A549 (cell line): ENCODE measurements around the gene SYNE2. TPM values are rescaled to one million over a fixed set of nuclear protein-coding genes. Genes with fewer than 3 reads are reported as not detected.

Source experiments
- ATAC-seq, 2 experiments: fragments of 200-7000 bp in 1 of 2; fragments of >200 bp in 1 of 2; cut with Nextera tagmentation in 1 of 2; cut with Tn5 transposase in 1 of 2; 3 replicates each; pipeline versions ENCODE4 v1.8.0 to v1.9.1; 2018 to 2020; ENCODE audit warnings: mild to moderate bottlenecking in 1 of 2, moderate library complexity in 1 of 2
- CTCF ChIA-PET: fragments of 300-600 bp; sonication (Branson Sonifier 250); formaldehyde crosslinking; extraction: SDS; loops from one replicate; lab custom pipeline; 2021; ENCODE audit warnings: antibody characterized with exemption, inconsistent platforms; lab: Yijun Ruan, JAX
- POLR2A ChIA-PET: fragments of 350-600 bp; formaldehyde crosslinking; extraction: SDS; loops from one replicate; lab custom pipeline; 2021; ENCODE audit warnings: antibody characterized with exemption, inconsistent platforms; lab: Yijun Ruan, JAX
- DNase-seq, 2 experiments: peaks; one replicate each; pipeline versions ENCODE4 v3.0.0 to v3.0.0-alpha.2; 2011 to 2016; ENCODE audit warnings: low read depth in 1 of 2, low spot score in 1 of 2
- FAIRE-seq: peaks from 2 replicates; lab custom pipeline; 2011; peaks lifted over from hg19 to GRCh38; lab: Jason Lieb, UNC
- H3K27ac ChIP-seq, 2 experiments: fragments of >200 bp; sonication (Bioruptor Twin); formaldehyde crosslinking; 3 replicates each; pipeline ENCODE4 v1.5.1; 2016 to 2017
- H3K4me1 ChIP-seq: fragments of >200 bp; sonication (Bioruptor Twin); formaldehyde crosslinking; 3 replicates; pipeline ENCODE4 v1.6.1; 2016
- H3K4me2 ChIP-seq: fragments of >200 bp; sonication (Bioruptor Twin); formaldehyde crosslinking; 3 replicates; pipeline ENCODE4 v1.6.1; 2016
- H3K4me3 ChIP-seq: fragments of >200 bp; sonication (Bioruptor Twin); formaldehyde crosslinking; 3 replicates; pipeline ENCODE4 v1.5.1; 2016
- H3K9me3 ChIP-seq: fragments of >200 bp; sonication (Bioruptor Twin); formaldehyde crosslinking; 3 replicates; pipeline ENCODE4 v1.6.1; 2016
- BCL3 ChIP-seq: fragments of >200 bp; sonication (Bioruptor Twin); formaldehyde crosslinking; IDR thresholded peaks from 3 replicates; pipeline ENCODE4 v1.6.1; 2016
- BHLHE40 ChIP-seq: IDR thresholded peaks from 2 replicates; pipeline ENCODE4 v1.6.1; 2012; ENCODE audit warnings: low read depth, low read length, inconsistent platforms
- CHD2 ChIP-seq: fragments of 150-350 bp; IDR thresholded peaks from 2 replicates; pipeline ENCODE4 v1.6.1; 2014; ENCODE audit warnings: low read length; ENCODE audit not compliant: partially characterized antibody
- CHD4 ChIP-seq: fragments of 200-600 bp; sonication (generic); IDR thresholded peaks from 2 replicates; pipeline ENCODE4 v1.6.1; 2016; ENCODE audit warnings: antibody characterized with exemption, mild to moderate bottlenecking, borderline replicate concordance
- E2F6 ChIP-seq: IDR thresholded peaks from 2 replicates; pipeline ENCODE4 v1.6.1; 2012; ENCODE audit warnings: low read depth, borderline replicate concordance
- EHF ChIP-seq: fragments of 250-450 bp; sonication (Bioruptor Pico); IDR thresholded peaks from 2 replicates; pipeline ENCODE4 v1.5.0; 2020; ENCODE audit warnings: mild to moderate bottlenecking
- EHMT2 ChIP-seq: fragments of 200-600 bp; sonication (generic); IDR thresholded peaks from 2 replicates; pipeline ENCODE4 v1.6.1; 2016; ENCODE audit warnings: antibody characterized with exemption, low read depth, mild to moderate bottlenecking, moderate library complexity
- FOSL2 ChIP-seq, 2 experiments: fragments of 450-650 bp in 1 of 2; fragments of >200 bp in 1 of 2; sonication (Bioruptor Twin) in 1 of 2; formaldehyde crosslinking; IDR thresholded peaks; 2 replicates each; pipeline versions ENCODE4 v1.5.0 to v1.6.1; 2016 to 2020; ENCODE audit warnings: mild to moderate bottlenecking in 1 of 2, moderate library complexity in 1 of 2
- FOXS1 ChIP-seq: fragments of 250-450 bp; sonication (Bioruptor Pico); IDR thresholded peaks from 2 replicates; pipeline ENCODE4 v1.5.0; 2020; ENCODE audit warnings: mild to moderate bottlenecking, moderate library complexity
- HES2 ChIP-seq: fragments of >200 bp; sonication (Bioruptor Twin); formaldehyde crosslinking; IDR thresholded peaks from 2 replicates; pipeline ENCODE4 v1.6.1; 2016
- HEYL ChIP-seq: fragments of 250-450 bp; sonication (Bioruptor Pico); IDR thresholded peaks from 2 replicates; pipeline ENCODE4 v1.8.0; 2021; ENCODE audit warnings: mild to moderate bottlenecking, moderate library complexity
- HMGXB4 ChIP-seq: fragments of 250-450 bp; sonication (Bioruptor Pico); IDR thresholded peaks from 2 replicates; pipeline ENCODE4 v1.5.0; 2021; ENCODE audit warnings: mild to moderate bottlenecking, moderate library complexity, borderline replicate concordance
- HOXB5 ChIP-seq: fragments of 250-450 bp; sonication (Bioruptor Pico); IDR thresholded peaks from 2 replicates; pipeline ENCODE4 v1.5.0; 2020; ENCODE audit warnings: mild to moderate bottlenecking, moderate library complexity
- JUNB ChIP-seq: fragments of >200 bp; sonication (Bioruptor Twin); formaldehyde crosslinking; IDR thresholded peaks from 2 replicates; pipeline ENCODE4 v1.6.1; 2016
- KDM1A ChIP-seq: fragments of 200-600 bp; sonication (generic); IDR thresholded peaks from 2 replicates; pipeline ENCODE4 v1.6.1; 2016; ENCODE audit warnings: low read depth, mild to moderate bottlenecking
- KDM5A ChIP-seq: fragments of 200-600 bp; sonication (generic); IDR thresholded peaks from 2 replicates; pipeline ENCODE4 v1.6.1; 2016; ENCODE audit warnings: antibody characterized with exemption, mild to moderate bottlenecking
- MAX ChIP-seq: IDR thresholded peaks from 2 replicates; pipeline ENCODE4 v1.6.1; 2012
- MAZ ChIP-seq: fragments of 150-350 bp; IDR thresholded peaks from 2 replicates; pipeline ENCODE4 v1.6.1; 2014; ENCODE audit warnings: antibody characterized with exemption, low read depth, low read length, borderline replicate concordance
- MYC ChIP-seq: IDR thresholded peaks from 2 replicates; pipeline ENCODE4 v1.6.1; 2012; ENCODE audit warnings: mild to moderate bottlenecking, inconsistent platforms, low read length, improper control_type of control experiment, borderline replicate concordance
- NPAS2 ChIP-seq: fragments of 250-450 bp; sonication (Bioruptor Pico); IDR thresholded peaks from 2 replicates; pipeline ENCODE4 v1.8.0; 2022; ENCODE audit warnings: mild to moderate bottlenecking, moderate library complexity, borderline replicate concordance
- PHF8 ChIP-seq: fragments of 200-600 bp; sonication (generic); IDR thresholded peaks from 2 replicates; pipeline ENCODE4 v1.6.1; 2016; ENCODE audit warnings: low read depth, mild to moderate bottlenecking, antibody characterized with exemption, moderate library complexity, borderline replicate concordance
- REST ChIP-seq: fragments of 200-600 bp; sonication (generic); IDR thresholded peaks from 2 replicates; pipeline ENCODE4 v1.6.1; 2016; ENCODE audit warnings: antibody characterized with exemption, mild to moderate bottlenecking, moderate library complexity
- RNF2 ChIP-seq: fragments of 200-600 bp; sonication (generic); IDR thresholded peaks from 2 replicates; pipeline ENCODE4 v1.6.1; 2016; ENCODE audit warnings: low read depth, mild to moderate bottlenecking, antibody characterized with exemption, moderate library complexity, borderline replicate concordance
- SMC3 ChIP-seq: fragments of >200 bp; sonication (Bioruptor Twin); formaldehyde crosslinking; IDR thresholded peaks from 3 replicates; pipeline ENCODE4 v1.6.1; 2018; ENCODE audit warnings: inconsistent platforms
- ZC3H11A ChIP-seq: fragments of 450-650 bp; IDR thresholded peaks from 2 replicates; pipeline ENCODE4 v1.6.1; 2014; ENCODE audit warnings: antibody characterized with exemption, mild to moderate bottlenecking
- WGBS: methylation state at CpG from one replicate; pipeline ENCODE4 v1.1.6; 2017; ENCODE audit errors: missing lambda C conversion rate; 5-methylcytosine and 5-hydroxymethylcytosine counted together
- polyA plus RNA-seq, 4 experiments: library from polyadenylated mRNA; depleted of rRNA in 3 of 4; stranded (reverse); fragments of >200 nt; fragmentation: RNase III in 1 of 4; extraction: RNeasy Plus Mini Kit Qiagen cat#74134 plus additional on column Dnase treatment in 1 of 4; gene quantifications; 2 replicates in 3 of 4; 3 replicates in 1 of 4; pipeline ENCODE4 v1.2.3, GENCODE V29; 2011 to 2017

The SYNE2 gene
- polyA plus RNA-seq, 2 of the 4 experiments (the other 2 are of a cell fraction): 3.4 to 11.3 TPM

- POLR2A ChIA-PET: no interaction called here
- no peak for TF ChIP-seq MAZ
- TF ChIP-seq EHMT2: no peak
- TF ChIP-seq BHLHE40: no peak
- TF ChIP-seq HMGXB4 (CRISPR knock-in tag): no peak
- no peak for TF ChIP-seq NPAS2 (CRISPR knock-in tag)
- no peak for TF ChIP-seq REST
- no peak for TF ChIP-seq PHF8
- no peak for TF ChIP-seq CHD4
- no peak for TF ChIP-seq HOXB5 (CRISPR knock-in tag)
- no peak for TF ChIP-seq CHD2
- TF ChIP-seq ZC3H11A: no peak
- no peak for TF ChIP-seq FOSL2 (IDR thresholded peaks at IDR 0.05)
- no peak for TF ChIP-seq FOSL2 (CRISPR knock-in tag; IDR thresholded peaks at IDR 0.05)
- TF ChIP-seq MYC: no peak
- TF ChIP-seq HES2: no peak
- TF ChIP-seq KDM5A: no peak
- no peaks in the 10 kb centered on the region for H3K4me1 ChIP-seq
- no peak overlapping the region for H3K27ac ChIP-seq
- CTCF ChIA-PET: interaction anchor here (1.1 kb wide), 1 partner anchor 32 kb away, joined by 4 read pairs; no protein-coding TSS in a partner anchor
- DNase-seq (no peak), ATAC-seq (no peak), FAIRE-seq (no peak)
- WGBS: 74% methylated on average over 6 of the region's 7 CpGs
- H3K4me2 ChIP-seq: no peak overlapping the region
- H3K4me3 ChIP-seq: no peak overlapping the region
- H3K9me3 ChIP-seq: no peaks in the 10 kb centered on the region
Measured at GRCh38 chr14:64201296-64201695, 348.5 kb downstream of the SYNE2 start.

- Histone ChIP-seq H3K4me1 (no peaks in the 10 kb centered on the region), H3K9me3 (no peaks in the 10 kb centered on the region), H3K4me3 (no peak overlapping the region), H3K27ac (no peak overlapping the region), H3K4me2 (no peak overlapping the region)
- ATAC-seq: no peak
- POLR2A ChIA-PET: no interaction called here
- CTCF ChIA-PET: interaction anchor here (0.8 to 1.5 kb wide), 2 partner anchors 10 to 13 kb away, joined by 3 to 5 read pairs; no protein-coding TSS in a partner anchor
- WGBS: 94% methylated on average over 18 of the region's 18 CpGs
- no peak for FAIRE-seq
- TF ChIP-seq RNF2 (no peak), HEYL (CRISPR knock-in tag) (no peak), BCL3 (no peak), E2F6 (no peak), MAZ (no peak), JUNB (no peak), KDM1A (no peak), FOXS1 (no peak), SMC3 (no peak), BHLHE40 (no peak), MAX (no peak), EHF (no peak)
- DNase-seq: no peak
Measured at GRCh38 chr14:64201921-64202545, 349.2 kb downstream of the SYNE2 start.
